GM10248 (cell line): ENCODE results near the gene ARHGAP33.

Experiments used
- CTCF ChIA-PET: fragments of 300-600 bp; sonication (Branson Sonifier 250); formaldehyde crosslinking; extraction: SDS; loops from one replicate; lab custom pipeline; 2021; ENCODE audit warnings: antibody characterized with exemption; lab: Yijun Ruan, JAX
- POLR2A ChIA-PET: fragments of 350-650 bp; sonication (Branson Sonifier 250); formaldehyde crosslinking; extraction: SDS; loops from one replicate; lab custom pipeline; 2020; ENCODE audit warnings: antibody characterized with exemption; lab: Yijun Ruan, JAX
- DNase-seq: peaks from one replicate; pipeline ENCODE4 v3.0.0; 2012; ENCODE audit errors: extremely low spot score
- CTCF ChIP-seq: IDR thresholded peaks from 2 replicates; pipeline ENCODE4 v1.5.1; 2012; ENCODE audit warnings: mild to moderate bottlenecking, low read depth; ENCODE audit errors: extremely low read depth, missing control alignments, control extremely low read depth

ARHGAP33 gene

GRCh38 chr19:35734273-35734672, 41.1 kb upstream of the ARHGAP33 start:
- TF ChIP-seq CTCF = no peak
- CTCF ChIA-PET = interaction anchor here (0.7 to 6.1 kb wide), 2 partner anchors 10 to 40 kb away, joined by 3 to 20 read pairs; no protein-coding TSS in a partner anchor

GRCh38 chr19:35734889-35735288, 40.5 kb upstream of the ARHGAP33 start:
- TF ChIP-seq CTCF = no peak
- DNase-seq = no peak
- ChIA-PET POLR2A (no interaction called here), CTCF (interaction anchor here (1.6 to 6.1 kb wide), 2 partner anchors 11 to 40 kb away, joined by 5 to 20 read pairs; no protein-coding TSS in a partner anchor)

More at GRCh38 chr19:35734273-35734672, 41.1 kb upstream of the ARHGAP33 start:
- POLR2A ChIA-PET = interaction anchor here (0.7 kb wide), 1 partner anchor 13 kb away, joined by 3 read pairs; no protein-coding TSS in a partner anchor
- DNase-seq = no peak

GRCh38 chr19:35736913-35737886, 38.2 kb upstream of the ARHGAP33 start:
- POLR2A ChIA-PET = interaction anchor here (0.6 to 2.1 kb wide), 5 partner anchors 9 to 436 kb away, joined by 3 to 5 read pairs (median 3); partner anchors contain the start of gene LIN37
- DNase-seq = no peak
- CTCF ChIA-PET = interaction anchor here (0.7 to 6.1 kb wide), 9 partner anchors 8 to 194 kb away, joined by 3 to 20 read pairs (median 5); partner anchors contain the start of genes LIN37, PSENEN and U2AF1L4
- peak; percentile 19 for TF ChIP-seq CTCF

- CTCF ChIA-PET = interaction anchor here (1.4 to 6.1 kb wide), 3 partner anchors 14 to 45 kb away, joined by 10 to 20 read pairs (median 14); no protein-coding TSS in a partner anchor
- POLR2A ChIA-PET = interaction anchor here (2.1 kb wide), 1 partner anchor 10 kb away, joined by 5 read pairs; no protein-coding TSS in a partner anchor
- DNase-seq = no peak
- no peak for TF ChIP-seq CTCF
Measured at GRCh38 chr19:35738021-35738886, 37.1 kb upstream of the ARHGAP33 start.

- ChIA-PET POLR2A (interaction anchor here (1.4 to 2.1 kb wide), 2 partner anchors 10 to 26 kb away, joined by 4 to 7 read pairs; partner anchors contain the start of gene LIN37), CTCF (interaction anchor here (2.2 to 6.1 kb wide), 2 partner anchors 15 to 44 kb away, joined by 10 to 20 read pairs; no protein-coding TSS in a partner anchor)
- no peak for TF ChIP-seq CTCF
- DNase-seq = no peak
Measured at GRCh38 chr19:35738887-35739229, 36.5 kb upstream of the ARHGAP33 start.
